ENCODE results near the gene PTH2.

DNA sequence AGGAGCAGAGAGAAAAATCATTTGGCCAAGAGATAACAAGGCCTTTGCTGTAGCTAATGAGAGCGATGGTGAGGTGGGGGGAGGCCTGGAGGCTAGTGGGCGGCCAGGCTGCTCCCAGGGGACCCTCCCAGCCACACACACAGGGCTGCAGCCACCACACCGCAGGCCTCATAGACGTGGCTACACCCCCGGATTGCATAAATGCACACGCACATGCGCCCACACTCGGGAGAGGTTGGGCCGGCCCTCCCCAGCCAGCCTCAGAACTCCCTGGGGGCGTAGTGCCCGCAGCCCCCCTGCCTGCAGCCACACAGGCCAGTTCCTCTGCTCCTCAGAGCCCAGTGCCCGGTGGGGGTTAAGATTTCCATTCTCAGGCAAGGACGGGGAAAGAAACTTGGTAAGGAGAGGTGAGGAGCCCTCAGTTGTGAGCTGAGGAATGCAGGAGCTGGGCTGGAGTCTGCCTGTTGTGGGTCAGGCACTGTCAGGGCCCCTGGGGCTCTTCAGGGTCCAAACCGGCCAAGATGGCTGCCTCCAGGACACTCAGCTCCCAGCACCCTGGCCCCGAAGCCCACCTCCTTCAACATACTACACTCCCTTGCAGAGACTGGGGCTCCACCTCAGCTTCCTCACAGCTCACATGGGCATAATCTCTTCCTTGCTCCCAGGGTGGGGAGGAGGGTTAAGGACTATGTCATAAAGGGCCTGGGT is 8.0 kb downstream of the PTH2 start:
- TF ChIP-seq, protein P1, sequence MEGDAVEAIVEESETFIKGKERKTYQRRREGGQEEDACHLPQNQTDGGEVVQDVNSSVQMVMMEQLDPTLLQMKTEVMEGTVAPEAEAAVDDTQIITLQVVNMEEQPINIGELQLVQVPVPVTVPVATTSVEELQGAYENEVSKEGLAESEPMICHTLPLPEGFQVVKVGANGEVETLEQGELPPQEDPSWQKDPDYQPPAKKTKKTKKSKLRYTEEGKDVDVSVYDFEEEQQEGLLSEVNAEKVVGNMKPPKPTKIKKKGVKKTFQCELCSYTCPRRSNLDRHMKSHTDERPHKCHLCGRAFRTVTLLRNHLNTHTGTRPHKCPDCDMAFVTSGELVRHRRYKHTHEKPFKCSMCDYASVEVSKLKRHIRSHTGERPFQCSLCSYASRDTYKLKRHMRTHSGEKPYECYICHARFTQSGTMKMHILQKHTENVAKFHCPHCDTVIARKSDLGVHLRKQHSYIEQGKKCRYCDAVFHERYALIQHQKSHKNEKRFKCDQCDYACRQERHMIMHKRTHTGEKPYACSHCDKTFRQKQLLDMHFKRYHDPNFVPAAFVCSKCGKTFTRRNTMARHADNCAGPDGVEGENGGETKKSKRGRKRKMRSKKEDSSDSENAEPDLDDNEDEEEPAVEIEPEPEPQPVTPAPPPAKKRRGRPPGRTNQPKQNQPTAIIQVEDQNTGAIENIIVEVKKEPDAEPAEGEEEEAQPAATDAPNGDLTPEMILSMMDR (conservative IDR thresholded peaks at IDR 0.05) = no peak
- no peak for TF ChIP-seq EZH2 (IDR thresholded peaks at IDR 0.05; ENCODE audit: low read depth)
